Measurements from ENCODE around the gene KIRREL3. TPM values are rescaled to one million over a fixed set of nuclear protein-coding genes. Genes with fewer than 3 reads are reported as not detected.

Gene KIRREL3
- total and polyA plus RNA-seq, 8 donors, result 0.06 to 1.1 (median 0.26) TPM; not detected in 2

DNA sequence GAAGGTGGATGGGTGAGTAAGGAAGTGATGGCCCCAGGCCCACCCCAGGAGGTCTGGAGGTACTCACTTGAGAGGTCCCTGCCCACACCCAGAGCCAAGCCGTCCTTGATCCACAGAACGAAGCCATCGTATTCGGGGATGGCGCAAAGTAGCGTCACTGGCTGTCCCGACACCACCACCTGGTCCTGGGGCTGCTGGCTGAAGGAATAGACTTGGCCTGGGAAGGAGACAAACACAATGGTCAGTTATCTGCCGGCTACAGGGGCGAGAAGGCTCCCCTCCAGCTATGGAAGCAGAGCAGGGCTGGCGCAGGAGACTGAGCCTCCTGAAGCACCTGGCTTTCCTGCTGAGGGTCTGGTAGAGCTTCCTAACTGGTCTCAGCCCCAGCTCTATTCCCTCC lies 474.1 kb downstream of the KIRREL3 start:
- H3K27ac ChIP-seq, result no peak overlapping the region
- FAIRE-seq (no peak), ATAC-seq (no peak), DNase-seq (no peak)
- no peak overlapping the region for H3K4me3 ChIP-seq
- H3K9me3 ChIP-seq, result no peaks in the 10 kb centered on the region
- no peaks in the 10 kb centered on the region for H3K4me1 ChIP-seq
- intact Hi-C loops (cut with DNase I), result no loop called here
- TF ChIP-seq, protein P1, sequence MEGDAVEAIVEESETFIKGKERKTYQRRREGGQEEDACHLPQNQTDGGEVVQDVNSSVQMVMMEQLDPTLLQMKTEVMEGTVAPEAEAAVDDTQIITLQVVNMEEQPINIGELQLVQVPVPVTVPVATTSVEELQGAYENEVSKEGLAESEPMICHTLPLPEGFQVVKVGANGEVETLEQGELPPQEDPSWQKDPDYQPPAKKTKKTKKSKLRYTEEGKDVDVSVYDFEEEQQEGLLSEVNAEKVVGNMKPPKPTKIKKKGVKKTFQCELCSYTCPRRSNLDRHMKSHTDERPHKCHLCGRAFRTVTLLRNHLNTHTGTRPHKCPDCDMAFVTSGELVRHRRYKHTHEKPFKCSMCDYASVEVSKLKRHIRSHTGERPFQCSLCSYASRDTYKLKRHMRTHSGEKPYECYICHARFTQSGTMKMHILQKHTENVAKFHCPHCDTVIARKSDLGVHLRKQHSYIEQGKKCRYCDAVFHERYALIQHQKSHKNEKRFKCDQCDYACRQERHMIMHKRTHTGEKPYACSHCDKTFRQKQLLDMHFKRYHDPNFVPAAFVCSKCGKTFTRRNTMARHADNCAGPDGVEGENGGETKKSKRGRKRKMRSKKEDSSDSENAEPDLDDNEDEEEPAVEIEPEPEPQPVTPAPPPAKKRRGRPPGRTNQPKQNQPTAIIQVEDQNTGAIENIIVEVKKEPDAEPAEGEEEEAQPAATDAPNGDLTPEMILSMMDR (IDR thresholded peaks at IDR 0.05), result no peak
- H3K27me3 ChIP-seq, result no peaks in the 10 kb centered on the region
- H3K36me3 ChIP-seq, result no peaks in the 10 kb centered on the region
- WGBS, 2 donors, result 63 to 67% methylated on average over 10 of the region's 10 CpGs

DNA sequence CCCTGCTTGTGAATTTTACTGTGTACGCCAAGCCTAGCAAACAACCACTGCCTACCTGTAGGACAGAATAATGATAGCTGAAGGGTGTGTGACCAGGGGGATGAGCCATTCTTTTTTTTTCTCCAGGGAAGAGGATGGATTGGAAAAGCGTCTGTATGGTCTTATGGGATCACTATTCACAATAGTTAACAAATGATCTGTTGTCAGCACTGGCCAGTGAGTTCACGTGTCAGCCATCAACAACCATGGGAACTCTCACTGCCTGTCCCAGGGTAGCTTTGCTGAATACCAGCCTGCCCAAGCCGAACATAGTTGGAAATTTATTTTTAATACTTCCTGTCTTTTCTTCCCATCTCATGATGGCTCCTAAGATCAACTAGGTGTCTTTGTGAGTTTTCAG lies 474.9 kb downstream of the KIRREL3 start:
- no peaks in the 10 kb centered on the region for H3K36me3 ChIP-seq
- no peaks in the 10 kb centered on the region for H3K9me3 ChIP-seq
- no peak overlapping the region for H3K27ac ChIP-seq
- no peak overlapping the region for H3K4me3 ChIP-seq
- no peak for DNase-seq
- WGBS, 2 donors, result 40 to 59% methylated on average over 4 of the region's 4 CpGs
- intact Hi-C loops (cut with DNase I), result no loop called here
- H3K27me3 ChIP-seq, result no peaks in the 10 kb centered on the region
- FAIRE-seq, result no peak
- H3K4me1 ChIP-seq, result no peaks in the 10 kb centered on the region
- no peak for ATAC-seq
- TF ChIP-seq, protein P1 (IDR thresholded peaks at IDR 0.05), result no peak

DNA sequence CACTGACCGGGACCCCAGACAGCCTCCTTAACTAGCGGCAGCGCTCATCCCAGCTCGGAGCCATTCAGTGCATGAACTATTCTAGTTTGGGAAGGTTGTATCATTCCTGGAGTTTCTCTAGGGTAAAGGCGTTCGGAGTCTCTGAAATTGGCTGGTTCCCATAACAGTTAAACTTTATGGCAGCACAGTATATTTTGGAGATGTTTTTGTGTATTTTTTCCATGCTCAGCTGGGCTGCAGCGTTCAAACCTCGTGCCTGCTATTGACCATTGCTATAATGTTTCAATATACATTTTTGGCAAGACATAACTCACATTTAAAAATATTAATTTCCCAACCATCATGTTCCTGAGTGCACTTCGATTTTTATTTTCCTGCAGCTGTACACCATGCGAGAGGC lies 475.4 kb downstream of the KIRREL3 start:
- no peak for ATAC-seq
- H3K27ac ChIP-seq, result no peak overlapping the region
- FAIRE-seq, result no peak
- intact Hi-C loops (cut with DNase I), result no loop called here
- DNase-seq, result no peak
- H3K4me3 ChIP-seq, result no peak overlapping the region
- 68 to 75% methylated on average over 10 of the region's 10 CpGs for WGBS, 2 donors
- no peaks in the 10 kb centered on the region for H3K36me3 ChIP-seq
- no peaks in the 10 kb centered on the region for H3K9me3 ChIP-seq
- TF ChIP-seq, protein P1 (IDR thresholded peaks at IDR 0.05), result no peak
- no peaks in the 10 kb centered on the region for H3K4me1 ChIP-seq
- no peaks in the 10 kb centered on the region for H3K27me3 ChIP-seq

DNA sequence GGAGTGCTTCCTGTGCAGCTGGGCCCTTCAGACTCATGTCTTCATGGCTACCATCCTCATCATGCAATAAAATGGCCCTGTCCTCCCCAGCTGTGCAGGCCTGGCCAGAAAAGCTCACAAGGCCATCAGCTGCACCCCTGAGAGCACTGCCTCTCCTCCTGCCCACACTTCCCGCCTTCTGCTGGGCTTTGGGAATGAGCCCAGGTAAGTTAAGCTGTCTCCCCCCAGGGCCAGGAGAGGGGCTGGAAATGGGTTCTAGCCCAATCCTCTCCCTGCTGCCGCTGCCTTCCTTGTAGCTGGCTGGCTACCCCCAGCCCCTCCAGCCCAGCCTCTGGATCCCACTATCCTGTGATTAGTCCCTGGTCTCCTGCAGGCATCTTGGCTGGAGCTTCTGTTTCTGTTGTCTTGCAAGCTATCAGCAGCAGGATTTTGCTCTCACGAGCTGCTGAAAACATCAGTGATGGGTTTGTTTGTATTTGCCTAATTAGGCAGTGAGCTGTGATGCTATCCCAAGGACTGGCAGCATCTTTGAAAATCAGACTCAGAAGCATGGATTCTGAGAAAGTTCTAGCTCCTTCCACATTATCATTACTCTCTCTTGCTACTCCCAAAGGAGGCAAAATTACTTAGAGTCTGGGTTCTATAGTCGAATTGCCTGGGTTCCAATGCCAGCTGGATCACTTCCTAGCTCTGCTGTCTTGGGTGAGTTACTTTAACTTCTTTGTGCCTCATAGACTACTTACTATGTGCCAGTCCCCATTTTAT lies 476.9 kb downstream of the KIRREL3 start:
- Histone ChIP-seq H3K36me3 (no peaks in the 10 kb centered on the region), H3K27me3 (no peaks in the 10 kb centered on the region), H3K27ac (no peak overlapping the region), H3K4me3 (no peak overlapping the region), H3K9me3 (no peaks in the 10 kb centered on the region), H3K4me1 (no peaks in the 10 kb centered on the region)
- 59 to 66% methylated on average over 4 of the region's 4 CpGs for WGBS, 2 donors
- TF ChIP-seq, protein P1 (IDR thresholded peaks at IDR 0.05), result no peak
- FAIRE-seq, result no peak
- no peak for DNase-seq
- intact Hi-C loops (cut with DNase I), result no loop called here
- ATAC-seq, result no peak

DNA sequence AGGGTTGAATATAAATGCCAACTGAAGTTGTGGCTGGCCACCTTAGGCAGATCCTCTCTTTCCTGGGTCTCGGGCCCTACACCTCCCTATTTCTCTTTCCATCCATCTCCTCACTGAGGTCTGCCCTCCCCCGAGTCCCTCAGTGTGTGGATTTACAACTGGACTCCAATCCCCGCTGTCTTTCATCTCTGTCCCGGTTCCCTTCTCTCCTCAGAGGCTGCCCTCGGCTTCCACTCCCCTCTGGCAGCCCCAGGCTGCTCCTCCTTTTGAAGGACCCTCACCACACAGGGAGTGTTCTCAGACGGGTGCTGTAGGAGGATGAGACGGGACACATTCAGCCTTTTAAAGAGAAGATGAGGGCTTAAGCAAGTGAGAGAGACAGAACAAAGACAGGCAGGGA lies 478.0 kb downstream of the KIRREL3 start:
- H3K4me1 ChIP-seq, result no peaks in the 10 kb centered on the region
- DNase-seq, result no peak
- H3K4me3 ChIP-seq, result no peak overlapping the region
- WGBS, 2 donors, result 58 to 71% methylated on average over 7 of the region's 7 CpGs
- no peaks in the 10 kb centered on the region for H3K36me3 ChIP-seq
- no peak for ATAC-seq
- no peaks in the 10 kb centered on the region for H3K9me3 ChIP-seq
- H3K27ac ChIP-seq, result no peak overlapping the region
- TF ChIP-seq, protein P1 (IDR thresholded peaks at IDR 0.05), result no peak
- no peaks in the 10 kb centered on the region for H3K27me3 ChIP-seq
- intact Hi-C loops (cut with DNase I), result no loop called here
- FAIRE-seq, result no peak

Data from pancreas (tissue), 10 donors.